K562 (cell line): ENCODE results near the gene VLDLR. TPM values are rescaled to one million over a fixed set of nuclear protein-coding genes. Genes with fewer than 3 reads are reported as not detected.

ENCODE experiments used
- ATAC-seq: fragments of 200-7000 bp; cut with Tn5 transposase; 3 replicates; pipeline ENCODE4 v1.9.1; 2020; ENCODE audit warnings: moderate library complexity
- BruUV-seq: library from RNA; stranded (reverse); fragments of 400-500 nt; replicated peaks from 2 replicates; lab custom pipeline; 2021; lab: Mats Ljungman, UMichigan
- CTCF ChIA-PET: fragments of 300-600 bp; formaldehyde crosslinking; extraction: SDS; loops from one replicate; lab custom pipeline; 2021; ENCODE audit warnings: low intra/inter-chr PET ratio; lab: Yijun Ruan, JAX
- POLR2A ChIA-PET: fragments of 300-600, 350-650 bp; sonication (Branson Sonifier 250); formaldehyde crosslinking; extraction: SDS; loops from one replicate; lab custom pipeline; 2021; ENCODE audit warnings: antibody characterized with exemption, inconsistent platforms; lab: Yijun Ruan, JAX
- DNase-seq, 4 experiments: peaks; one replicate each; pipeline versions ENCODE4 v3.0.0 to v3.0.0-alpha.2; 2011 to 2018; ENCODE audit warnings: low spot score in 3 of 4, mixed read lengths in 3 of 4; ENCODE audit errors: extremely low read depth in 1 of 4
- FAIRE-seq: peaks from 2 replicates; lab custom pipeline; 2011; peaks lifted over from hg19 to GRCh38; lab: Jason Lieb, UNC
- H2AFZ ChIP-seq: 2 replicates; pipeline ENCODE4 v1.6.0; 2011; ENCODE audit warnings: low read depth, low read length, control low read depth, inconsistent platforms
- H3K27ac ChIP-seq: fragments of 200-600 bp; 3 replicates; pipeline ENCODE4 v1.8.0; 2011; ENCODE audit warnings: low read depth, mild to moderate bottlenecking, control low read depth, inconsistent platforms, low read length, moderate library complexity, mixed read lengths; ENCODE audit errors: extremely low read depth
- H3K27me3 ChIP-seq, 2 experiments: fragments of 300-600 bp in 1 of 2; 2 replicates in 1 of 2; 3 replicates in 1 of 2; pipeline versions ENCODE4 v1.6.0 to v1.8.0; 2011; ENCODE audit warnings: inconsistent platforms in 2 of 2, low read length in 2 of 2, mild to moderate bottlenecking in 1 of 2, mixed read lengths in 1 of 2, moderate library complexity in 1 of 2; ENCODE audit not compliant: control insufficient read depth in 2 of 2, insufficient read depth in 2 of 2
- H3K36me3 ChIP-seq: fragments of 300-600 bp; 3 replicates; pipeline ENCODE4 v1.8.0; 2011; ENCODE audit warnings: mild to moderate bottlenecking, low read length, inconsistent platforms; ENCODE audit not compliant: control insufficient read depth, insufficient read depth
- H3K4me1 ChIP-seq, 2 experiments: fragments of 200-600 bp in 1 of 2; replicated peaks in 1 of 2; 2 replicates in 1 of 2; 3 replicates in 1 of 2; pipeline versions ENCODE4 v1.5.1 to v1.8.0; 2011; ENCODE audit warnings: inconsistent platforms in 2 of 2, low read length in 2 of 2, mild to moderate bottlenecking in 1 of 2, mixed read lengths in 1 of 2, moderate library complexity in 1 of 2; ENCODE audit not compliant: control insufficient read depth in 2 of 2, insufficient read depth in 2 of 2
- H3K4me2 ChIP-seq: 2 replicates; pipeline ENCODE4 v1.6.1; 2011; ENCODE audit warnings: low read length, control low read depth, inconsistent platforms, mixed read lengths; ENCODE audit not compliant: insufficient read depth
- H3K4me3 ChIP-seq: fragments of 200-600 bp; sonication (generic), shearing (Covaris generic); 2 replicates; pipeline ENCODE4 v1.5.1; 2016; ENCODE audit warnings: control low read depth, inconsistent platforms
- H3K79me2 ChIP-seq: fragments of 200-600 bp; 3 replicates; pipeline ENCODE4 v1.8.0; 2011; ENCODE audit warnings: low read length, inconsistent platforms; ENCODE audit not compliant: control insufficient read depth, insufficient read depth
- H3K9ac ChIP-seq, 2 experiments: 2 replicates each; pipeline versions ENCODE4 v1.6.0 to v1.6.1; 2011; ENCODE audit warnings: low read depth in 2 of 2, low read length in 2 of 2, control low read depth in 1 of 2, inconsistent platforms in 1 of 2, mild to moderate bottlenecking in 1 of 2, mixed read lengths in 1 of 2; ENCODE audit not compliant: insufficient read depth in 1 of 2
- H3K9me1 ChIP-seq: one replicate; pipeline ENCODE4 v1.6.0; 2011; ENCODE audit warnings: inconsistent platforms, mild to moderate bottlenecking, low read length, moderate library complexity; ENCODE audit not compliant: control insufficient read depth, insufficient read depth
- H3K9me3 ChIP-seq: replicated peaks from 2 replicates; pipeline ENCODE4 v1.5.1; 2011; ENCODE audit warnings: low read depth, low read length, inconsistent platforms; ENCODE audit not compliant: control insufficient read depth, insufficient read depth
- H4K20me1 ChIP-seq: replicated peaks from 2 replicates; pipeline ENCODE4 v1.6.1; 2011; ENCODE audit warnings: low read length, inconsistent platforms, mixed read lengths; ENCODE audit not compliant: control insufficient read depth, insufficient read depth
- KLF16 ChIP-seq: IDR thresholded peaks from 2 replicates; pipeline ENCODE4 v1.6.1; 2016; ENCODE audit warnings: antibody characterized with exemption
- MBD2 ChIP-seq: sonication (generic); IDR thresholded peaks from 2 replicates; pipeline ENCODE4 v1.6.1; 2016; ENCODE audit warnings: low read depth, borderline replicate concordance
- MCM5 ChIP-seq: fragments of 450-650 bp; IDR thresholded peaks from 2 replicates; pipeline ENCODE4 v1.6.1; 2016; ENCODE audit warnings: low read depth
- NFIX ChIP-seq: fragments of 250-450 bp; sonication (Bioruptor Pico); IDR thresholded peaks from 2 replicates; pipeline ENCODE4 v1.4.0; 2020; ENCODE audit warnings: low read depth, mild to moderate bottlenecking, moderate library complexity
- NR2C2 ChIP-seq, 2 experiments: fragments of 200-800 bp in 1 of 2; sonication (Bioruptor generic) in 1 of 2; sonication (generic) in 1 of 2; formaldehyde crosslinking in 1 of 2; IDR thresholded peaks; 2 replicates each; pipeline versions ENCODE4 v1.6.1 to v1.8.0; 2016 to 2022; ENCODE audit warnings: mild to moderate bottlenecking in 1 of 2, missing compliant biosample characterization in 1 of 2, missing genetic modification characterization in 1 of 2, missing genetic modification reagents in 1 of 2
- SMAD4 ChIP-seq: fragments of 250-450 bp; sonication (Bioruptor Pico); conservative IDR thresholded peaks from 2 replicates; pipeline ENCODE4 v1.8.0; 2021; ENCODE audit warnings: inconsistent platforms, mild to moderate bottlenecking, moderate library complexity
- SRSF7 ChIP-seq: fragments of 200-400 bp; formaldehyde crosslinking; optimal IDR thresholded peaks from 2 replicates; pipeline ENCODE3; 2017; ENCODE audit warnings: mild to moderate bottlenecking, low read depth, low read length
- TAF7 ChIP-seq: fragments of 450-650 bp; IDR thresholded peaks from 2 replicates; pipeline ENCODE4 v1.6.1; 2016; ENCODE audit warnings: missing genetic modification characterization, missing compliant biosample characterization
- TRIM28 ChIP-seq: fragments of 450-650 bp; IDR thresholded peaks from 2 replicates; pipeline ENCODE4 v1.6.1; 2017
- ZBTB1 ChIP-seq: sonication (generic); formaldehyde crosslinking; IDR thresholded peaks from 2 replicates; pipeline ENCODE4 v1.8.1; 2023; ENCODE audit warnings: missing genetic modification reagents, low read depth, mild to moderate bottlenecking, borderline replicate concordance
- ZNF212 ChIP-seq: fragments of 450-650 bp; formaldehyde crosslinking; IDR thresholded peaks from 2 replicates; pipeline ENCODE4 v1.4.0; 2020; ENCODE audit warnings: mild to moderate bottlenecking
- WGBS: fragments of 100-300 bp; shearing (Covaris generic); methylation state at CpG from one replicate; pipeline ENCODE4 v1.1.6; 2016; ENCODE audit warnings: low coverage, mixed read lengths; ENCODE audit not compliant: insufficient coverage; ENCODE audit errors: missing lambda C conversion rate; 5-methylcytosine and 5-hydroxymethylcytosine counted together
- in situ Hi-C: fragments of 300-500 bp; cut with MboI; formaldehyde crosslinking; loops from 4 replicates; pipeline ENCODE4 v1.15.0; 2018; ENCODE audit warnings: inconsistent platforms, mixed read lengths
- intact Hi-C: fragments of 100-400 bp; cut with micrococcal nuclease; formaldehyde crosslinking; loops from 2 replicates; pipeline ENCODE4 v1.14.2; 2022
- polyA plus RNA-seq, 8 experiments: library from polyadenylated mRNA; depleted of rRNA in 4 of 8; stranded (reverse) in 5 of 8; unstranded in 3 of 8; fragments of >200 nt; fragmentation: Nextera tagmentation in 2 of 8; fragmentation: Illumina TruSeq in 1 of 8; extraction: Ambion mirVana in 2 of 8; extraction: Trizol in 1 of 8; gene quantifications; 2 replicates each; pipeline versions ENCODE4 v1.2.1 to v1.2.3, GENCODE V29; 2011 to 2014; ENCODE audit warnings: inconsistent platforms in 1 of 8, missing spikeins in 1 of 8
- total RNA-seq, 7 experiments: library from RNA; depleted of rRNA in 6 of 7; stranded (reverse); fragments of >200 nt in 6 of 7; fragmentation: Illumina TruSeq in 2 of 7; extraction: Trizol in 2 of 7; gene quantifications; 2 replicates each; pipeline versions ENCODE4 v1.2.1 to v1.2.3, GENCODE V29; 2011 to 2021; ENCODE audit warnings: low replicate concordance in 1 of 7
- TF ChIP-seq, protein P1 (sequence below), 2 experiments: IDR thresholded peaks; 2 replicates each; pipeline ENCODE4 v1.6.1; 2011; ENCODE audit warnings: borderline replicate concordance in 1 of 2, control low read depth in 1 of 2, low read depth in 1 of 2, low read length in 1 of 2, mild to moderate bottlenecking in 1 of 2, mixed read lengths in 1 of 2, moderate library complexity in 1 of 2; ENCODE audit not compliant: insufficient read depth in 1 of 2, insufficient read length in 1 of 2, poor library complexity in 1 of 2, severe bottlenecking in 1 of 2; ENCODE audit errors: extremely low read depth in 1 of 2
- TF ChIP-seq, protein P2 (sequence below): fragments of 250-450 bp; sonication (Bioruptor Pico); IDR thresholded peaks from 2 replicates; pipeline ENCODE4 v1.4.0; 2020; ENCODE audit warnings: mild to moderate bottlenecking, moderate library complexity
- TF ChIP-seq, protein P3 (sequence below): fragments of 450-650 bp; IDR thresholded peaks from 2 replicates; pipeline ENCODE4 v1.6.1; 2014; ENCODE audit warnings: low read depth, mild to moderate bottlenecking, moderate library complexity, borderline replicate concordance

Gene VLDLR
- total and polyA plus RNA-seq, 9 of the 15 experiments (the other 6 are each of a cell fraction or from before 2014, with no cell fraction given) = 0.03 to 0.58 (median 0.08) TPM

DNA sequence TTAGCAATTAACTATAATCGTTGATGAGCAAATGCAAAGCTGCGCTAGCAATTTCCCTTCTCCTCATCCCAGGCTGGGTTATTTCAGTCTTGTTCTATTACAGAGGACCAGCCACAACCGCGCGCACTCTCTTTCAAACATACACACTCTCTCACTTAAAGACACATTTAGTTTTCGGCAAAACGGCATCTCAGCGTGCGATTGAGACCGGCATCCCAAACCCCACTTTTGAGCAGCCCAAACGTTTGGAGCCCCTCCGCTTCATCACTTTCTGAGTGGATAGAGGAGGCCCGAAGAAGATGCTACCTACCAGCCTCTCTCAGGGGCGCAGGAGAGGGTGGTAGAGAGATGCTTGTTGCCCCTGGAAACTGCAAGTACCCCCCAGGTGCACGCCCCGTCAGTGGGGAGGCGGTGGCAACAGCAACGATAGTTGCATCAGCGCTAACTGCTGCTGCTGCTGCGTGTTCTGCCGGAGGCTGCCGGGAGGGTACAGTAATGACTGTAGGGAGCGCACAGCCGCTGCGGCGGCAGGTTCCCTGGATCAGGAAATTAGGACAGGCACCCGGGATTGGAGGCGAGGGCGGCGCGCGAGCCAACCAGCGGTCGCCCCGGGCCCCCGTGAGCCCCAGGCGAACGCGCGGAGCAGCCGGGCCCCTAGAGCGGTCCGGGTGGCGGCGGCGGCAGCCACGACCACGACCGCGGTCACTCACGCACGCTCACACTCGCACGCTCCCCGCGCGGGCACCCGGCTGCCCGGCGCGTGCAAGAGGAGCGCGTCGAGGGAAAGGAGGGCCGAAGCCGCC, 467 bp upstream of the VLDLR start:
- H3K36me3 ChIP-seq = no peaks in the 10 kb centered on the region
- peak overlapping the region; percentile 26; the same call in 1 of the 2 replicates for H3K4me3 ChIP-seq
- no peaks in the 10 kb centered on the region for H3K9me3 ChIP-seq
- no peaks in the 10 kb centered on the region for H3K79me2 ChIP-seq
- peaks cover 0 to 14% of the 10 kb centered on the region in 2 experiments; a peak in 2 of 5 replicates for H3K4me1 ChIP-seq
- intact Hi-C loops = no loop called here
- DNase-seq (peak in 3 of 4 experiments; percentile 9 to 20 (median 9)), ATAC-seq (peak; percentile 86), FAIRE-seq (no peak)
- 0 out of 2 replicates have a peak overlapping the region, but pooled peaks have one; percentile 40 for H2AFZ ChIP-seq
- no peaks in the 10 kb centered on the region for H3K9me1 ChIP-seq
- no peak overlapping the region for H3K9ac ChIP-seq
- BruUV-seq = no TSS peak
- H4K20me1 ChIP-seq = no peaks in the 10 kb centered on the region
- H3K27me3 ChIP-seq = peaks cover 2 to 15% of the 10 kb centered on the region in 2 experiments; a peak in 3 of 5 replicates
- POLR2A ChIA-PET = no interaction called here
- in situ Hi-C loops = no loop called here
- peak overlapping the region; percentile 37 for H3K4me2 ChIP-seq
- 23% methylated on average over 22 of the region's 66 CpGs for WGBS
- no peak overlapping the region for H3K27ac ChIP-seq
- CTCF ChIA-PET = no interaction called here
- TF ChIP-seq, protein P1, sequence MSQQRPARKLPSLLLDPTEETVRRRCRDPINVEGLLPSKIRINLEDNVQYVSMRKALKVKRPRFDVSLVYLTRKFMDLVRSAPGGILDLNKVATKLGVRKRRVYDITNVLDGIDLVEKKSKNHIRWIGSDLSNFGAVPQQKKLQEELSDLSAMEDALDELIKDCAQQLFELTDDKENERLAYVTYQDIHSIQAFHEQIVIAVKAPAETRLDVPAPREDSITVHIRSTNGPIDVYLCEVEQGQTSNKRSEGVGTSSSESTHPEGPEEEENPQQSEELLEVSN (IDR thresholded peaks at IDR 0.05; ENCODE audit: borderline replicate concordance in 1 of 2, extremely low read depth in 1 of 2, insufficient read depth in 1 of 2, insufficient read length in 1 of 2, low read depth in 1 of 2, low read length in 1 of 2, poor library complexity in 1 of 2, severe bottlenecking in 1 of 2) = peak; percentile 63 to 90
- no peak for TF ChIP-seq ZNF212
- no peak for TF ChIP-seq SMAD4 (CRISPR knock-in tag)
- no peak for TF ChIP-seq SRSF7
- TF ChIP-seq NR2C2 (CRISPR knock-in tag; IDR thresholded peaks at IDR 0.05) = no peak
- TF ChIP-seq NR2C2 (tag; IDR thresholded peaks at IDR 0.05) = no peak
- no peak for TF ChIP-seq MBD2
- TF ChIP-seq ZBTB1 = no peak
- no peak for TF ChIP-seq NFIX (CRISPR knock-in tag)
- TF ChIP-seq TRIM28 = no peak
- TF ChIP-seq, protein P2, sequence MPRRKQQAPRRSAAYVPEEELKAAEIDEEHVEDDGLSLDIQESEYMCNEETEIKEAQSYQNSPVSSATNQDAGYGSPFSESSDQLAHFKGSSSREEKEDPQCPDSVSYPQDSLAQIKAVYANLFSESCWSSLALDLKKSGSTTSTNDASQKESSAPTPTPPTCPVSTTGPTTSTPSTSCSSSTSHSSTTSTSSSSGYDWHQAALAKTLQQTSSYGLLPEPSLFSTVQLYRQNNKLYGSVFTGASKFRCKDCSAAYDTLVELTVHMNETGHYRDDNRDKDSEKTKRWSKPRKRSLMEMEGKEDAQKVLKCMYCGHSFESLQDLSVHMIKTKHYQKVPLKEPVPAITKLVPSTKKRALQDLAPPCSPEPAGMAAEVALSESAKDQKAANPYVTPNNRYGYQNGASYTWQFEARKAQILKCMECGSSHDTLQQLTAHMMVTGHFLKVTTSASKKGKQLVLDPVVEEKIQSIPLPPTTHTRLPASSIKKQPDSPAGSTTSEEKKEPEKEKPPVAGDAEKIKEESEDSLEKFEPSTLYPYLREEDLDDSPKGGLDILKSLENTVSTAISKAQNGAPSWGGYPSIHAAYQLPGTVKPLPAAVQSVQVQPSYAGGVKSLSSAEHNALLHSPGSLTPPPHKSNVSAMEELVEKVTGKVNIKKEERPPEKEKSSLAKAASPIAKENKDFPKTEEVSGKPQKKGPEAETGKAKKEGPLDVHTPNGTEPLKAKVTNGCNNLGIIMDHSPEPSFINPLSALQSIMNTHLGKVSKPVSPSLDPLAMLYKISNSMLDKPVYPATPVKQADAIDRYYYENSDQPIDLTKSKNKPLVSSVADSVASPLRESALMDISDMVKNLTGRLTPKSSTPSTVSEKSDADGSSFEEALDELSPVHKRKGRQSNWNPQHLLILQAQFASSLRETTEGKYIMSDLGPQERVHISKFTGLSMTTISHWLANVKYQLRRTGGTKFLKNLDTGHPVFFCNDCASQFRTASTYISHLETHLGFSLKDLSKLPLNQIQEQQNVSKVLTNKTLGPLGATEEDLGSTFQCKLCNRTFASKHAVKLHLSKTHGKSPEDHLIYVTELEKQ (CRISPR knock-in tag) = no peak
- TF ChIP-seq, protein P3, sequence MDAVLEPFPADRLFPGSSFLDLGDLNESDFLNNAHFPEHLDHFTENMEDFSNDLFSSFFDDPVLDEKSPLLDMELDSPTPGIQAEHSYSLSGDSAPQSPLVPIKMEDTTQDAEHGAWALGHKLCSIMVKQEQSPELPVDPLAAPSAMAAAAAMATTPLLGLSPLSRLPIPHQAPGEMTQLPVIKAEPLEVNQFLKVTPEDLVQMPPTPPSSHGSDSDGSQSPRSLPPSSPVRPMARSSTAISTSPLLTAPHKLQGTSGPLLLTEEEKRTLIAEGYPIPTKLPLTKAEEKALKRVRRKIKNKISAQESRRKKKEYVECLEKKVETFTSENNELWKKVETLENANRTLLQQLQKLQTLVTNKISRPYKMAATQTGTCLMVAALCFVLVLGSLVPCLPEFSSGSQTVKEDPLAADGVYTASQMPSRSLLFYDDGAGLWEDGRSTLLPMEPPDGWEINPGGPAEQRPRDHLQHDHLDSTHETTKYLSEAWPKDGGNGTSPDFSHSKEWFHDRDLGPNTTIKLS = no peak
- TF ChIP-seq MCM5 = no peak
- no peak for TF ChIP-seq KLF16
- TF ChIP-seq TAF7 (tag) = no peak
